PC-3 (cell line): ENCODE measurements around the gene BRIP1. TPM values are rescaled to one million over a fixed set of nuclear protein-coding genes. Genes with fewer than 3 reads are reported as not detected.

Experiments used
- ATAC-seq: fragments of 200-7000 bp; cut with Tn5 transposase; 2 replicates; pipeline ENCODE4 v1.9.1; 2020; ENCODE audit warnings: mild to moderate bottlenecking, moderate library complexity
- BruUV-seq: library from RNA; stranded (reverse); fragments of 400-500 nt; replicated peaks from 2 replicates; lab custom pipeline; 2021; lab: Mats Ljungman, UMichigan
- CTCF ChIA-PET: fragments of 300-600 bp; sonication (Branson Sonifier 250); formaldehyde crosslinking; loops from one replicate; lab custom pipeline; 2022; ENCODE audit warnings: antibody characterized with exemption; lab: Charles Lee
- POLR2A ChIA-PET: fragments of 300-600 bp; sonication (Branson Sonifier 250); formaldehyde crosslinking; loops from one replicate; lab custom pipeline; 2022; ENCODE audit warnings: antibody characterized with exemption; ENCODE audit not compliant: unreplicated experiment; lab: Charles Lee
- DNase-seq: peaks from one replicate; pipeline ENCODE4 v3.0.0-alpha.2; 2015
- H2AFZ ChIP-seq: fragments of 300-600 bp; sonication (generic); 2 replicates; pipeline ENCODE4 v1.6.0; 2016; ENCODE audit warnings: antibody characterized with exemption, low read length
- H3F3A ChIP-seq: fragments of 300-600 bp; sonication (generic); one replicate; pipeline ENCODE4 v1.6.0; 2017; ENCODE audit warnings: antibody characterized with exemption, low read length, control low read depth, mild to moderate bottlenecking; ENCODE audit not compliant: unreplicated experiment
- H3K27ac ChIP-seq: fragments of 300-600 bp; sonication (generic); 2 replicates; pipeline ENCODE4 v1.5.1; 2016; ENCODE audit warnings: mild to moderate bottlenecking, low read length
- H3K27me3 ChIP-seq: fragments of 300-600 bp; sonication (generic); 2 replicates; pipeline ENCODE4 v1.6.1; 2016; ENCODE audit warnings: low read length, mixed read lengths
- H3K36me3 ChIP-seq: fragments of 300-600 bp; sonication (generic); 2 replicates; pipeline ENCODE4 v1.6.1; 2016; ENCODE audit warnings: low read depth, mixed run types, low read length, mixed read lengths
- H3K4me1 ChIP-seq: fragments of 300-600 bp; sonication (generic); 2 replicates; pipeline ENCODE4 v1.5.1; 2016; ENCODE audit warnings: low read length; ENCODE audit not compliant: insufficient read depth
- H3K4me2 ChIP-seq: fragments of 300-600 bp; sonication (generic); 2 replicates; pipeline ENCODE4 v1.6.0; 2016; ENCODE audit warnings: low read length
- H3K4me3 ChIP-seq: fragments of 300-600 bp; sonication (generic); 2 replicates; pipeline ENCODE4 v1.5.1; 2016; ENCODE audit warnings: mild to moderate bottlenecking, low read length, mixed read lengths
- H3K79me2 ChIP-seq: fragments of 300-600 bp; sonication (generic); 2 replicates; pipeline ENCODE4 v1.6.1; 2017; ENCODE audit warnings: low read length, mixed read lengths
- H3K9ac ChIP-seq: fragments of 300-600 bp; sonication (generic); 2 replicates; pipeline ENCODE4 v1.6.0; 2016; ENCODE audit warnings: mild to moderate bottlenecking, low read length
- H3K9me2 ChIP-seq: fragments of 300-600 bp; sonication (generic); replicated peaks from 2 replicates; pipeline ENCODE4 v1.6.1; 2016; ENCODE audit warnings: mixed run types, low read length, mixed read lengths
- H3K9me3 ChIP-seq: fragments of 300-600 bp; sonication (generic); 2 replicates; pipeline ENCODE4 v1.6.1; 2016; ENCODE audit warnings: low read length, mixed read lengths
- H4K20me1 ChIP-seq: fragments of 300-600 bp; sonication (generic); 2 replicates; pipeline ENCODE4 v1.6.1; 2016; ENCODE audit warnings: low read length, mixed read lengths
- CTCF ChIP-seq: fragments of 300-600 bp; sonication (generic); conservative IDR thresholded peaks from 2 replicates; pipeline ENCODE4 v1.5.1; 2017; ENCODE audit warnings: antibody characterized with exemption, low read depth, mild to moderate bottlenecking, low read length
- EZH2 ChIP-seq: fragments of 300-600 bp; sonication (generic); IDR thresholded peaks from one replicate; pipeline ENCODE4 v1.6.1; 2017; ENCODE audit warnings: antibody characterized with exemption, mild to moderate bottlenecking, low read length; ENCODE audit not compliant: unreplicated experiment
- EZH2phosphoT487 ChIP-seq: fragments of 300-600 bp; sonication (generic); IDR thresholded peaks from 2 replicates; pipeline ENCODE4 v1.6.1; 2018; ENCODE audit warnings: mild to moderate bottlenecking, antibody characterized with exemption, low read length, borderline replicate concordance
- intact Hi-C: fragments of 100-400 bp; cut with micrococcal nuclease; formaldehyde crosslinking; loops from 2 replicates; pipeline ENCODE4 v1.9.0; 2023
- total RNA-seq: library from RNA; depleted of rRNA; stranded (reverse); fragments of >200 nt; gene quantifications from 2 replicates; pipeline ENCODE4 v1.2.3, GENCODE V29; 2014

Gene BRIP1
- total RNA-seq, 1 experiment from 2014 or later: 21.1 TPM

GRCh38 chr17:61657338-61657737, 206.0 kb downstream of the BRIP1 start:
- TF ChIP-seq CTCF: no peak
- no peaks in the 10 kb centered on the region for H3F3A ChIP-seq
- no peak overlapping the region for H3K9ac ChIP-seq
- no peaks in the 10 kb centered on the region for H3K36me3 ChIP-seq
- H3K79me2 ChIP-seq: no peaks in the 10 kb centered on the region
- H2AFZ ChIP-seq: no peak overlapping the region
- H3K9me3 ChIP-seq: no peaks in the 10 kb centered on the region
- DNase-seq: no peak
- no peaks in the 10 kb centered on the region for H4K20me1 ChIP-seq
- H3K4me1 ChIP-seq: no peaks in the 10 kb centered on the region
- no peak overlapping the region for H3K27ac ChIP-seq
- no peak overlapping the region for H3K4me3 ChIP-seq
- H3K9me2 ChIP-seq: no peaks in the 10 kb centered on the region
- CTCF ChIA-PET: no interaction called here
- intact Hi-C loops: no loop called here
- peak; percentile 57 for ATAC-seq
- no peak overlapping the region for H3K4me2 ChIP-seq
- no TSS peak for BruUV-seq
- H3K27me3 ChIP-seq: no peaks in the 10 kb centered on the region
- POLR2A ChIA-PET: no interaction called here

- no peaks in the 10 kb centered on the region for H3F3A ChIP-seq
- no peak overlapping the region for H3K9ac ChIP-seq
- no peaks in the 10 kb centered on the region for H3K9me3 ChIP-seq
- ChIA-PET CTCF (no interaction called here), POLR2A (interaction anchor here (0.6 kb wide), 1 partner anchor 59 kb away, joined by 7 read pairs; no protein-coding TSS in a partner anchor)
- BruUV-seq: no TSS peak
- H3K79me2 ChIP-seq: no peaks in the 10 kb centered on the region
- no peak for TF ChIP-seq CTCF
- TF ChIP-seq EZH2: no peak
- TF ChIP-seq EZH2phosphoT487: no peak
- H3K4me3 ChIP-seq: no peak overlapping the region
- H3K9me2 ChIP-seq: no peaks in the 10 kb centered on the region
- no peak overlapping the region for H3K4me2 ChIP-seq
- intact Hi-C loops: no loop called here
- DNase-seq: no peak
- no peaks in the 10 kb centered on the region for H3K4me1 ChIP-seq
- no peak overlapping the region for H3K27ac ChIP-seq
- no peak for ATAC-seq
- no peaks in the 10 kb centered on the region for H4K20me1 ChIP-seq
- H2AFZ ChIP-seq: no peak overlapping the region
- H3K27me3 ChIP-seq: no peaks in the 10 kb centered on the region
- no peaks in the 10 kb centered on the region for H3K36me3 ChIP-seq
These were observed 206.6 kb downstream of the BRIP1 start for GRCh38 chr17:61656721-61657217.

- no peaks in the 10 kb centered on the region for H3K27me3 ChIP-seq
- H3K4me1 ChIP-seq: peaks cover 14% of the 10 kb centered on the region
- H4K20me1 ChIP-seq: no peaks in the 10 kb centered on the region
- no peak overlapping the region for H3K27ac ChIP-seq
- DNase-seq (no peak), ATAC-seq (no peak)
- no peaks in the 10 kb centered on the region for H3K9me3 ChIP-seq
- ChIA-PET POLR2A (interaction anchor here (0.6 kb wide), 1 partner anchor 290 kb away, joined by 4 read pairs; no protein-coding TSS in a partner anchor), CTCF (no interaction called here)
- H3K9me2 ChIP-seq: no peaks in the 10 kb centered on the region
- no TSS peak for BruUV-seq
- no peaks in the 10 kb centered on the region for H3F3A ChIP-seq
- H2AFZ ChIP-seq: no peak overlapping the region
- H3K9ac ChIP-seq: no peak overlapping the region
- intact Hi-C loops: no loop called here
- no peaks in the 10 kb centered on the region for H3K79me2 ChIP-seq
- no peak for TF ChIP-seq EZH2phosphoT487
- no peak for TF ChIP-seq EZH2
- no peak overlapping the region for H3K4me3 ChIP-seq
- no peak overlapping the region for H3K4me2 ChIP-seq
- H3K36me3 ChIP-seq: 0 out of 2 replicates have a peak, but pooled peaks cover 3% of the 10 kb centered on the region
These were observed 212.6 kb downstream of the BRIP1 start for GRCh38 chr17:61650749-61651148.
